IPS-18a (cell line): ENCODE data around the gene FYB1.

Source experiments
- H3K27ac ChIP-seq: one replicate; pipeline ENCODE4 v1.5.1; 2013; ENCODE audit warnings: low read length
- H3K27me3 ChIP-seq: one replicate; pipeline ENCODE4 v1.6.1; 2013; ENCODE audit warnings: mild to moderate bottlenecking, low read length; ENCODE audit not compliant: control insufficient read depth, insufficient read depth
- H3K36me3 ChIP-seq: one replicate; pipeline ENCODE4 v1.6.1; 2013; ENCODE audit warnings: low read depth, low read length; ENCODE audit not compliant: control insufficient read depth
- H3K4me1 ChIP-seq: one replicate; pipeline ENCODE4 v1.6.1; 2013; ENCODE audit warnings: low read depth, low read length; ENCODE audit not compliant: control insufficient read depth
- H3K4me3 ChIP-seq: one replicate; pipeline ENCODE4 v1.5.1; 2013; ENCODE audit warnings: low read length
- H3K9ac ChIP-seq: one replicate; pipeline ENCODE4 v1.6.1; 2013; ENCODE audit warnings: mild to moderate bottlenecking, low read length, moderate library complexity
- H3K9me3 ChIP-seq: one replicate; pipeline ENCODE4 v1.6.1; 2013; ENCODE audit warnings: low read depth, low read length; ENCODE audit not compliant: control insufficient read depth

FYB1 gene

DNA sequence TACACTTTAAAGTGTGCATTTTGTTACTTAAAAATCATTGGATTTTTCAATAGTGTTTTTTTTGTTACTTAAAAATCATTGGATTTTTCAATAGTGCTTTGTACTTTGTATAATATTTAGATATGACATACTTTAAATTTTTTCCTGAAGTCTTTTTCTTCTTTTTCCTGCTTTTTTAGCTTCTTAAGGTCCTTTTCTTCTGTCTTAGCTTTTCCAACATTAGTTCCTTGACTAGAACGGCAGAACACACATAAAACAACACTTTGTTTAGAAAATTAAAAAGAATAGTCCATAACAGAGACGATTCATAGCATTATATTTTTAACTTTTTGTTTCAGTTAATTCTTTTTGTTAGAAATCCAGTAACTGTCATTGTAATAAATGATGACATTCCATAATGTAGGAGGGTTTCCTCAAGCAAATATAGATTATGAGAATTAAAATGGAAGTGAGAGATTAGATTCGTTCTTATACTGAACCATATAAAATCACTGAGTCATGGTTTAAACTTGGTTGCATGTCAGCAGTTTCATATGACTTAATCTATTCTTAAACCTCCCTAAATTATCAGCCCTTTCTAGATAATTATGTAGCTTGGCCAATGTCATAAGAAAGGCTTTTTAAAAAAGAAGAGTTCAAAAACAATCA, 99.8 kb downstream of the FYB1 start:
- no peak overlapping the region for H3K27ac ChIP-seq
- H3K9me3 ChIP-seq: no peaks in the 10 kb centered on the region
- no peaks in the 10 kb centered on the region for H3K4me1 ChIP-seq
- no peaks in the 10 kb centered on the region for H3K27me3 ChIP-seq
- H3K36me3 ChIP-seq: no peaks in the 10 kb centered on the region
- no peak overlapping the region for H3K9ac ChIP-seq
- H3K4me3 ChIP-seq: no peak overlapping the region

GRCh38 chr5:39118638-39119037, 100.7 kb downstream of the FYB1 start:
- H3K27me3 ChIP-seq: no peaks in the 10 kb centered on the region
- no peak overlapping the region for H3K4me3 ChIP-seq
- H3K36me3 ChIP-seq: no peaks in the 10 kb centered on the region
- no peak overlapping the region for H3K27ac ChIP-seq
- no peaks in the 10 kb centered on the region for H3K9me3 ChIP-seq
- no peak overlapping the region for H3K9ac ChIP-seq
- no peaks in the 10 kb centered on the region for H3K4me1 ChIP-seq

DNA sequence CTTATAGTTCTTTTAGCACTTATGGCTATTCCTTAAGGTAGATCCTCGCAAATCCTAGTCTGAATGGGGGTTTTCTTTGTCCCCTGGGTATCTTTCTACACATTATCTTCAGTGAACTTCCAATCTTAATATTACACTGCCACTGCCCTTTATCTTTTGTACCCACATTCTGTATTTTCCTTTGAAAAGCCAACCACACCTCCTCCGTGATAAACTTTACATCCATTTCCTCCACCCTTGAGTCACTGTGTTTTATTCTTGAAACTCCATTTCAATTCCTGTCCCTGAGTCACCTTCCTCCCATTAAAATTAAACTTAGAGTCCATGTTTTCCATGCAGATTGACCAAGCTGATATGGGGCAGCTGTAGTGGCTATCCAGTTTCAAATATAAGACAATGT, 102.0 kb downstream of the FYB1 start:
- no peak overlapping the region for H3K9ac ChIP-seq
- H3K27ac ChIP-seq: no peak overlapping the region
- H3K36me3 ChIP-seq: no peaks in the 10 kb centered on the region
- no peaks in the 10 kb centered on the region for H3K4me1 ChIP-seq
- no peak overlapping the region for H3K4me3 ChIP-seq
- H3K9me3 ChIP-seq: no peaks in the 10 kb centered on the region
- H3K27me3 ChIP-seq: no peaks in the 10 kb centered on the region

GRCh38 chr5:39116344-39117170, 102.8 kb downstream of the FYB1 start:
- no peaks in the 10 kb centered on the region for H3K27me3 ChIP-seq

GRCh38 chr5:39115644-39116343, 103.6 kb downstream of the FYB1 start:
- no peaks in the 10 kb centered on the region for H3K27me3 ChIP-seq
- no peak overlapping the region for H3K9ac ChIP-seq
- no peak overlapping the region for H3K4me3 ChIP-seq
- no peaks in the 10 kb centered on the region for H3K4me1 ChIP-seq
- no peak overlapping the region for H3K27ac ChIP-seq
- no peaks in the 10 kb centered on the region for H3K9me3 ChIP-seq
- H3K36me3 ChIP-seq: no peaks in the 10 kb centered on the region

More at GRCh38 chr5:39116344-39117170, 102.8 kb downstream of the FYB1 start:
- Histone ChIP-seq H3K4me3 (no peak overlapping the region), H3K4me1 (no peaks in the 10 kb centered on the region), H3K9me3 (no peaks in the 10 kb centered on the region), H3K36me3 (no peaks in the 10 kb centered on the region), H3K9ac (no peak overlapping the region), H3K27ac (no peak overlapping the region)

DNA sequence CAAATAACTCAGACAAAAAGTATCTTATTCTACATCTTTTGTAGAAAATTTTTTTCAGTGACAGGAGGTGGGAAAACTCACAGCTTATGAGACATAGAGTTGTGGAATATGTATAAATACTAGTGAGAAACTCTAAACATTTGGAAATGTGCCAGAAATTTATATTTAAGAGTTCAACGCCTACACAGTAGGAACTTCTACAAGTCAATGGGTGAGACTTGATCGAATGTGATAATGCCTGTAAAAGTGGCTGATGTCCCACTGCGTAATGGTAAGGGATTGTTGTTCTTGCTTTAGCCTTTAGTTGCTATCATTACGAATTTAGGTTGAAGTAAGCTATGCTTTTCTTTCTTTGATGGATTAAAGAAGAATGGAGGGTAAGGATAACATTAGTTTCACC, 105.2 kb downstream of the FYB1 start:
- H3K4me3 ChIP-seq: no peak overlapping the region
- no peak overlapping the region for H3K9ac ChIP-seq
- H3K27ac ChIP-seq: no peak overlapping the region
- no peaks in the 10 kb centered on the region for H3K36me3 ChIP-seq
- H3K27me3 ChIP-seq: no peaks in the 10 kb centered on the region
- no peaks in the 10 kb centered on the region for H3K4me1 ChIP-seq
- no peaks in the 10 kb centered on the region for H3K9me3 ChIP-seq

DNA sequence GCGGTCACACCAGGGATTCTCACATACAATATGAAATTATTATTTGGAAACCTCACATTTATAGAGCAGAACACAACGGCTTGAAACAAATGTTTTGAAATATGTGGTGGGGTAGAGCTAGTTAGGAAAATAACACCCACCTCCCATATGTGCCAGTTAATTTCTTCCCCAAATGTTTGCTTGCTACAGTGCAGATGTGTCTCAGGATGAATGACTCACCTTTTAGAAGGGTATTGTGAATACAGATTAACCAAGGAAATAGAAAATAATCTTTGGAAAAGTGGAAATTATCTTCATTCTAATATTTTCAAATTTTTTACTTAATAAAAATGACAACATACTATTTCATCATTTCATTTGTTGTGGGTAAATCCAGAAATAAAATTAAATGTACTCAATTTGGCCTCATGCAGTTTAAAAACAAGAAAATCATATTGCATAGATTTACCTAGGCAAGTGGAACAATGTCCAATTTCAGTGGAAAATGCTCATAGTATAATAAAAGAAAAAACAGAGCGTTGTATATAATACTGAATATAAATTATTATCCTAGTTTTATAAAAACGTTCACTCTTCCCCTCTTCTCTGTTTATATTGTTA, 105.9 kb downstream of the FYB1 start:
- no peak overlapping the region for H3K27ac ChIP-seq
- H3K36me3 ChIP-seq: no peaks in the 10 kb centered on the region
- H3K4me3 ChIP-seq: no peak overlapping the region
- no peak overlapping the region for H3K9ac ChIP-seq
- H3K4me1 ChIP-seq: no peaks in the 10 kb centered on the region
- no peaks in the 10 kb centered on the region for H3K9me3 ChIP-seq
- no peaks in the 10 kb centered on the region for H3K27me3 ChIP-seq

DNA sequence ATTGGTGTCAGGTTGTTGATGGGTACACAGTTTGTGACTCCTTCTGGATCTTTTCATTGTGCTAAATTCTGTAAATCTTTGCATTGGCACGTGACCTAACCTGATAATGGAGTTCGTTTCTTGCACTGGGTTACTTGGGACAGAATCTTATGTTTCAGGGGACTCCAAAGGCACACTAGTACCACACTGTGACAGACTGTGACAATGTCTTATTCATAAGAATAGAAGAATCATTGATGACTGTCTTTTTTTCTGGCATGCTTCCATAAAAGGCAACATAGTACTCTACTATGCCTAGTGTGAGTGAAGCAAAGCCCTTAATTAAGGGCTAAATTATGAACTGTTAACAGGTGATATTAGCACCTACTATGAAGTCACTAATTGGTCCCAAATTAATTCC, 109.8 kb downstream of the FYB1 start:
- no peaks in the 10 kb centered on the region for H3K27me3 ChIP-seq
- no peaks in the 10 kb centered on the region for H3K36me3 ChIP-seq
- no peaks in the 10 kb centered on the region for H3K9me3 ChIP-seq
- no peak overlapping the region for H3K27ac ChIP-seq
- no peak overlapping the region for H3K9ac ChIP-seq
- H3K4me3 ChIP-seq: no peak overlapping the region
- no peaks in the 10 kb centered on the region for H3K4me1 ChIP-seq

DNA sequence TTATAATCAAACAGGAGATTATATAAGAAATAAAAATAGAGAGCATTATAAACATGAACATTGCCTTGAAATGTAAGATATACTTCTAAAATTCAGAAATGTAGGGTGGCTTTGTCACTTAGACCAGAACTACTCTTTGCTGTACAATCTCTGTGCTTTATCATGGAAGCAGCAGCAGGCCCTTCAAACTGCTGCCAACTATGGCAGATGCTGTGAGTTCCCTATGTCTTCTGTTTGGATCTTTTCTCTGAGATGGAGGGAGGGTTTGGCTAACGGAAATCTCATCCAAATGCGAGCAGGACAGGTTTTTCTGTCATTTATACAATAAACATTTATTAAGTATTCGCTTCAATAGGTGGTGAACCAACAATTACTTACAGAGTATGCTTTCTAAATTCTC, 110.4 kb downstream of the FYB1 start:
- Histone ChIP-seq H3K4me1 (no peaks in the 10 kb centered on the region), H3K36me3 (no peaks in the 10 kb centered on the region), H3K27ac (no peak overlapping the region), H3K27me3 (no peaks in the 10 kb centered on the region), H3K4me3 (no peak overlapping the region), H3K9me3 (no peaks in the 10 kb centered on the region), H3K9ac (no peak overlapping the region)

- no peaks in the 10 kb centered on the region for H3K9me3 ChIP-seq
- no peaks in the 10 kb centered on the region for H3K27me3 ChIP-seq
- H3K4me3 ChIP-seq: no peak overlapping the region
- no peak overlapping the region for H3K27ac ChIP-seq
- H3K4me1 ChIP-seq: no peaks in the 10 kb centered on the region
- no peak overlapping the region for H3K9ac ChIP-seq
- H3K36me3 ChIP-seq: no peaks in the 10 kb centered on the region
Observed at GRCh38 chr5:39107350-39107749, 112.0 kb downstream of the FYB1 start.

DNA sequence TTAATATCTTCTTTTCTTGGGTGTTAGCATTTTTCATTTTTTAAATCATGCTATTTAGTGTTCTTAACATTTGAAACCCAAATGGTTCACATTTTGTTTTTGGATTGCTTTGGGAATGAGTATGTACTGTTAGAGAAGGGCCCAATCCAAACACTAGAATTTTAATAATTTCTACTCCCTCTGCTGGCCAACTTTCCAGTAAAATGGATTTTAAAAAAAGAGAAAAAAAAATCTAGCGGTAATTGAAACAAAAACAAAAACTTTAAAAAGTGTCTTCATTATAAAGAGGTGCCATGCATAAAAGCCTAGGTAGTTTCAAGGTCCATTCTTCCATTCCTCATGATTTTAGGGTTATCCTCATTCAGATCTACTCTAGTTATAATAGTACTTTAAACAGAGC, 113.0 kb downstream of the FYB1 start:
- no peak overlapping the region for H3K27ac ChIP-seq
- no peaks in the 10 kb centered on the region for H3K36me3 ChIP-seq
- no peaks in the 10 kb centered on the region for H3K9me3 ChIP-seq
- no peaks in the 10 kb centered on the region for H3K27me3 ChIP-seq
- no peak overlapping the region for H3K4me3 ChIP-seq
- H3K4me1 ChIP-seq: no peaks in the 10 kb centered on the region
- no peak overlapping the region for H3K9ac ChIP-seq
